ENCODE results near the gene NFIX.

Gene NFIX

DNA sequence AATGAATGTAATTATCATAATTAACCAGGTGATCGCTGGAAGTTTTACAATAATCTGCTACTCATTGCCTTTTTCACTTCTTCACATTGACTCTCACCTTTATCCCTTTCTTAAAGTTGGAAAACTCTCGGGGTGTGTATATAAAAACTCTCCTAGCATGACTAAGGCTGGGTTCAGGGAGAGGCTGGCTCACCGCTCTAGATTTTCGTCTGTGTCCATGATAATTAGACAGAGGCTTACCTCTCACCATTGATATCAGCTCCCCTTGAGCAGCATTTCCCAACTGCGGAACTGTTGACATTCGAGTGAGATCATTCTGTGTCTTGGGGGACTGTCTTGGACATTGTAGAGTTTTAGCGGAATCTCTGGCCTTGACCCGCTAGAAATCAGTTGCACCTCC, 39.4 kb downstream of the NFIX start:
- no peak for DNase-seq (ENCODE audit: low read depth, low spot score)
- in situ Hi-C loops (cut with HindIII; ENCODE audit: low sequenced_read_pairs): no loop called here
- no peak overlapping the region for H3K4me3 ChIP-seq (ENCODE audit: low read depth, low read length)
- TF ChIP-seq, protein P1, sequence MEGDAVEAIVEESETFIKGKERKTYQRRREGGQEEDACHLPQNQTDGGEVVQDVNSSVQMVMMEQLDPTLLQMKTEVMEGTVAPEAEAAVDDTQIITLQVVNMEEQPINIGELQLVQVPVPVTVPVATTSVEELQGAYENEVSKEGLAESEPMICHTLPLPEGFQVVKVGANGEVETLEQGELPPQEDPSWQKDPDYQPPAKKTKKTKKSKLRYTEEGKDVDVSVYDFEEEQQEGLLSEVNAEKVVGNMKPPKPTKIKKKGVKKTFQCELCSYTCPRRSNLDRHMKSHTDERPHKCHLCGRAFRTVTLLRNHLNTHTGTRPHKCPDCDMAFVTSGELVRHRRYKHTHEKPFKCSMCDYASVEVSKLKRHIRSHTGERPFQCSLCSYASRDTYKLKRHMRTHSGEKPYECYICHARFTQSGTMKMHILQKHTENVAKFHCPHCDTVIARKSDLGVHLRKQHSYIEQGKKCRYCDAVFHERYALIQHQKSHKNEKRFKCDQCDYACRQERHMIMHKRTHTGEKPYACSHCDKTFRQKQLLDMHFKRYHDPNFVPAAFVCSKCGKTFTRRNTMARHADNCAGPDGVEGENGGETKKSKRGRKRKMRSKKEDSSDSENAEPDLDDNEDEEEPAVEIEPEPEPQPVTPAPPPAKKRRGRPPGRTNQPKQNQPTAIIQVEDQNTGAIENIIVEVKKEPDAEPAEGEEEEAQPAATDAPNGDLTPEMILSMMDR (IDR thresholded peaks at IDR 0.05; ENCODE audit: low read depth, low read length): no peak

DNA sequence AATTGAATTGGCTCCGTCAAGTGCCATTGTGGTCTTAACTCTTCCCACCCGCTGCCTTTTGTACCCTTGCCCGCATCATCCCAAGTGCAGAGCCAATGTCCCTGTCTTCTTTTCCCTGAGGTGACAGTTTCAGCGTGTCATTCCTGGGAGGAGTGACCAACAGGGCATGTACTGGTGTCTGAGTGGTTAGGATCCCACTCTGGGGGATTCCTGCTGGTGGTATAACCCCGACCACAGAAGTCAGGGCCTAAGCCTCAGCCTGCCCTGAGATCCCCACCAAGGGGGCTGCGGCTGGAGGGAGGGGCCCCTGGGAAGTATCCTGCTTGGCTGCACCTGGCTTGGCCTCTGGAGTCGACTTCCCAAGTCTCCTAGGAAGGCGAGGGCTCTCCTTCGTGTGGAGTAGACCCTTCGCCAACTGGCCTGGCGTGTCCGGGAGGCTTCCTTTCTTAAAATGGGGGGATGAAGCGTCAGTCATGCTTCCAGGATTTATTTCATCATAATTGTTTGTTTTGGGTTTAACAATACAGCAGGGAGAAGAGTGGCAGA, 40.6 kb downstream of the NFIX start:
- no peak for DNase-seq (ENCODE audit: low read depth, low spot score)
- in situ Hi-C loops (cut with HindIII; ENCODE audit: low sequenced_read_pairs): no loop called here
- H3K4me3 ChIP-seq (ENCODE audit: low read depth, low read length): no peak overlapping the region
- TF ChIP-seq, protein P1 (IDR thresholded peaks at IDR 0.05; ENCODE audit: low read depth, low read length): no peak

DNA sequence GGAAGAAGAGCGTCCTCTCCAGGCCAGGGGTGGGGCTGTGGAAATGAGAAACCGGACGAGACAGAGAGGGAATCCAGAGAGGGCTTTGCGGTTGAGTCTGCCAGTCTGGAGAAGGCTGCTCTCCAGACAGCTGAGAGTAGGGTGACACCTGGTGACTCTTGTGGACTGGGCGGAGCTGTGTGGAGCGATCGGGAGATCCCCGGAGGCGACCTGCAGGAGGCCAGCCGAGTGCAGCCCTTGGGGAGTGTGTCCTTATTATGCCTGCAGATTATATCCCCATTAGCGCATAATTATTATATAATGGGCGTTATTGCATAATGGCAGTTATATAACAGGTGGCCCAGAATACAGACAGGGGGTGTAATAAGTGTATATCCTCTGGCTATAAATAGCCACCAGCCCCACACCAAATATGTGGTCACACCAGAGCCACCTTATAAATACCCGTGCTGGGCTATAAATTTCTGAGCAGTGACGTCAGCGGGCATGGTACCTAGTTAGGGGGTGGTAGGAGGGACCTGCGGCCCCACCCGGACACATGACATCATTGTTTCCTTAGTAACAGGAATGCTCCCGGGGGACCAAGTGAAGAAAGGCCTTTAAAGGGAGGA, 41.2 kb downstream of the NFIX start:
- H3K4me3 ChIP-seq (ENCODE audit: low read depth, low read length): no peak overlapping the region
- TF ChIP-seq, protein P1 (IDR thresholded peaks at IDR 0.05; ENCODE audit: low read depth, low read length): peak; percentile 6
- DNase-seq (ENCODE audit: low read depth, low spot score): peak; percentile 70
- in situ Hi-C loops (cut with HindIII; ENCODE audit: low sequenced_read_pairs): no loop called here

DNA sequence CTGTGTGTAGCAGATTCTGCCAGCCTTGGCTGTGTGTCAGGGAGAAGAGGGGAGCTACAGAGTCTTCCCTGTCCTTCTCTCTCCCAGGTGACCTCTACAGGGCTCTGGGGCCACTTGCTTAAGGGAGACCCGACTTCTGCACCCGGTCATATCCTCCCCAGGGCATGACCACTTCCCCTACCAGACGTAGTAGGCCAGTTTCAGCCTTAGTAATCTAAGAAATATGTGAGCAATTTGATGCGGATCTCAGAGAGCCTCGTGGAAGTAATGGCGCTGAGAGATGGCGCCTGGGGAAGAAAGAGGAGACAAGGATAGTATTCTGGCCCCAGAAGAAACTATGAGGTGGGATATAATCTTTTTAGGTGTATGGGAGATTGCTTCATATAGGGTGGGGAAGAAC, 41.9 kb downstream of the NFIX start:
- in situ Hi-C loops (cut with HindIII; ENCODE audit: low sequenced_read_pairs): no loop called here

DNA sequence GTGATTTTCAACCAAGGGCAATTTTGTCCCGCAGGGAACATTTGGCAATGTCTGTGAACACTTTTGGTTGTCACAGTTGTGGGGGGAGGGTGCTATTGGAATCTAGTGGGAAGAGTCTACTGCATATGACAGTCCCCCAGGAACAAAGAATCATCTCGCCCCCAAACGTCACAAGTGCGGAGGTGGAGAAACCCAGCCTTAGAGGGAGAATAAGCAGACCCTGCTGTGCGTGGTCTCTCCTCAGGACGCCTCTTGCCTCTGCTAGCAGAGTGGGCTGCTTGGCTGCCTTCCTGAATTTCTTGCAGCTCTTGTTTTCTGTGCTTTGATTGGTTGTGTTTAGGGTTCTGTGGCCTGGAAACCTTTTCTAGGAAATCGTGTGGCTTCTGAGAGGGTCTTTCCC, 42.5 kb downstream of the NFIX start:
- H3K4me3 ChIP-seq (ENCODE audit: low read depth, low read length): no peak overlapping the region
- TF ChIP-seq, protein P1 (IDR thresholded peaks at IDR 0.05; ENCODE audit: low read depth, low read length): no peak
- in situ Hi-C loops (cut with HindIII; ENCODE audit: low sequenced_read_pairs): no loop called here

More for the DNA sequence above, 41.9 kb downstream of the NFIX start:
- DNase-seq (ENCODE audit: low read depth, low spot score): peak; percentile 79
- no peak overlapping the region for H3K4me3 ChIP-seq (ENCODE audit: low read depth, low read length)
- TF ChIP-seq, protein P1 (IDR thresholded peaks at IDR 0.05; ENCODE audit: low read depth, low read length): no peak

DNA sequence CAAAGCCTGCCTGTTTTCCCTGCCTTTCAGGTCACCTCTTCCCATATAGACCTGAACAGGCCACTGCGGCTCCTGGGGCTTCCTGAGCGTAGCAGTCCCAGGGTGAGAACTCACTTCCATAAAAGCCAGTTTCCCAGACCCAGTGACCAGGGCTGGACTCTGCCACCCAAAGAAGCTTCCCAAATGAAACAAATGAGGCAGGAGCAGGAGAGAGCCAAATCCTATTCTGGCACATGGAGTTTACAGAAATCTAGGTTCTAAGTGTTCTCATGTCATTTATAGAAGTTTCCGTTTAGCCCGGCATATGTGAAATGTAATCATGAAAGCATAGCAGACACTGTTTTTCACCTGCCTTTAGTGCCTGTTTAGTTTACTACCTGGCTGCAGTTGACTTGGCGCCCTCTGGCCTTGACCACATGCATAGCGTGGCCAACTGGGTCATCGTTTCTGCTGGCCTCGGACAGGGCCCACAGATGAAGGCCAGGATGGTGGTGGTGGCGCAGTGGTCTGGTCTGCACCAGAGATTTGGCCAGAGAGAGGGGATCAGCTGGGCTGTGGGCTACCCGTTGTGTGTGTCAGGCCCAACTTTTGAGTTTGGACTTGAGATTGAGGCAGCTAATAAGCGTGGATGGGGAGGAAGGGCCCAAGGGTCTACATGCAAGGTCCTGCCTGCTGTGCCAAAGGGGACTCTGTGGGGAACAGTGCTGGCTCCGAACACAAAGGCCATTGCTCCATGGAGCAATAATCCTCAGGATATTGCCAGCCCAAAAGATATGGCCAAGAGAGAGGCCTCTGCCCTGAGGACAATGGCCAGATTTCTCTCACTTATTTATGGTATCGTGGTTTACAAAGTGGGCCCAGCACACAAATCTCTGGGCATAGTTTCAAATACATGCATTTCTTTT, 43.3 kb downstream of the NFIX start:
- in situ Hi-C loops (cut with HindIII; ENCODE audit: low sequenced_read_pairs): no loop called here
- no peak for DNase-seq (ENCODE audit: low read depth, low spot score)
- H3K4me3 ChIP-seq (ENCODE audit: low read depth, low read length): no peak overlapping the region
- TF ChIP-seq, protein P1 (IDR thresholded peaks at IDR 0.05; ENCODE audit: low read depth, low read length): peak; percentile 3

More for the DNA sequence above, 42.5 kb downstream of the NFIX start:
- no peak for DNase-seq (ENCODE audit: low read depth, low spot score)

Measured in astrocyte of the spinal cord (primary cell).